ENCODE measurements around the gene WDR55. TPM values are rescaled to one million over a fixed set of nuclear protein-coding genes. Genes with fewer than 3 reads are reported as not detected.
"Not testable (repeated sequence)": the region's sequence is repeated elsewhere in the genome, so short reads cannot be mapped to it uniquely, and the experiment has no call there.

Gene WDR55
- total RNA-seq, 1 donor from 2014 or later, result 31.5 TPM

DNA sequence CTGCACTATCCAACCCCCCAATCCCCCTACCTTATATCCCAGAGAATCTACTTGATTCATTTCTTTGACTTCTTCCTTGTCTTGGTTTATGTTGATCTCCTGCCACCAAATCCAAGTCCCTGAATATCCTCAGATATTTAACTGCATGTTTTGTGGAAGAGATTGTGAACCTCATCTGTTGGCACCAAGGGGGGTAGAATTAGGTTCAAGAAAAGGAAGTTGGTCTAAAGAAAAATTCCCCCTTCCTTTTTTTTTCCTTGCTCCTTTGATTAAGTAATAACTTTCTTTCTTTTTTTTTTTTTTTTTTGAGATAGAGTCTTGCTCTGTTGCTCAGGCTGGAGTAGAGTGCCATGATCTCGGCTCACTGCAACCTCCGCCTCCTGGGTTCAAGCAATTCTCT is 31.2 kb upstream of the WDR55 start:
- Mint-ChIP-seq H3K27ac (ENCODE audit: unreplicated experiment) (no peak overlapping the region), H3K9me3 (ENCODE audit: unreplicated experiment) (peaks cover 3% of the 10 kb centered on the region), H3K36me3 (ENCODE audit: unreplicated experiment) (peaks cover 7% of the 10 kb centered on the region), H3K4me3 (ENCODE audit: unreplicated experiment) (no peak overlapping the region), H3K4me1 (ENCODE audit: low read depth, unreplicated experiment) (no peaks in the 10 kb centered on the region), H3K27me3 (ENCODE audit: unreplicated experiment) (peaks cover 13% of the 10 kb centered on the region)
- DNase-seq, result no peak
- TF ChIP-seq, protein P1, sequence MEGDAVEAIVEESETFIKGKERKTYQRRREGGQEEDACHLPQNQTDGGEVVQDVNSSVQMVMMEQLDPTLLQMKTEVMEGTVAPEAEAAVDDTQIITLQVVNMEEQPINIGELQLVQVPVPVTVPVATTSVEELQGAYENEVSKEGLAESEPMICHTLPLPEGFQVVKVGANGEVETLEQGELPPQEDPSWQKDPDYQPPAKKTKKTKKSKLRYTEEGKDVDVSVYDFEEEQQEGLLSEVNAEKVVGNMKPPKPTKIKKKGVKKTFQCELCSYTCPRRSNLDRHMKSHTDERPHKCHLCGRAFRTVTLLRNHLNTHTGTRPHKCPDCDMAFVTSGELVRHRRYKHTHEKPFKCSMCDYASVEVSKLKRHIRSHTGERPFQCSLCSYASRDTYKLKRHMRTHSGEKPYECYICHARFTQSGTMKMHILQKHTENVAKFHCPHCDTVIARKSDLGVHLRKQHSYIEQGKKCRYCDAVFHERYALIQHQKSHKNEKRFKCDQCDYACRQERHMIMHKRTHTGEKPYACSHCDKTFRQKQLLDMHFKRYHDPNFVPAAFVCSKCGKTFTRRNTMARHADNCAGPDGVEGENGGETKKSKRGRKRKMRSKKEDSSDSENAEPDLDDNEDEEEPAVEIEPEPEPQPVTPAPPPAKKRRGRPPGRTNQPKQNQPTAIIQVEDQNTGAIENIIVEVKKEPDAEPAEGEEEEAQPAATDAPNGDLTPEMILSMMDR (IDR thresholded peaks at IDR 0.05; ENCODE audit: partially characterized antibody, unreplicated experiment), result no peak

DNA sequence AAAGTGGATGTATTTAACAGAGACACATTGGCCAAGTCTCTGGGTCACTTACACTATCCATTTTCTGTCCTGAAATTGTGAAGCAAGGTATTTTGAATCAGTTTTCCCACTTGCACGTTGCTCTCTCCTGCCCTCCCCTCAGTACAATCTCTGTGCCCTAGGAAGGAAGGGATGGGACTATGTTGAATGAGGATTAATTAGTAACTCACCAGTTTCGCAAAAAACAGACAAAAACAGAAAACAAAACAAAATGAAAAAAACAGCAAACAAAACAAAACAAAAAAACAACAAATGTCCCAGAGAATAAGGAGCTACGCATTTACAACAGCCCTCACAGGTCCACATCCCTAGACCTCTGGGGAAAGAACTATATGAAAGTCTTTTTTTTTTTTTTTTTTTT is 30.6 kb upstream of the WDR55 start:
- no peak for DNase-seq
- Mint-ChIP-seq H3K36me3 (ENCODE audit: unreplicated experiment) (peaks cover 7% of the 10 kb centered on the region), H3K27me3 (ENCODE audit: unreplicated experiment) (peaks cover 17% of the 10 kb centered on the region), H3K4me3 (ENCODE audit: unreplicated experiment) (no peak overlapping the region), H3K9me3 (ENCODE audit: unreplicated experiment) (peaks cover 7% of the 10 kb centered on the region), H3K27ac (ENCODE audit: unreplicated experiment) (no peak overlapping the region), H3K4me1 (ENCODE audit: low read depth, unreplicated experiment) (peaks cover 3% of the 10 kb centered on the region)
- TF ChIP-seq, protein P1 (IDR thresholded peaks at IDR 0.05; ENCODE audit: partially characterized antibody, unreplicated experiment), result no peak

DNA sequence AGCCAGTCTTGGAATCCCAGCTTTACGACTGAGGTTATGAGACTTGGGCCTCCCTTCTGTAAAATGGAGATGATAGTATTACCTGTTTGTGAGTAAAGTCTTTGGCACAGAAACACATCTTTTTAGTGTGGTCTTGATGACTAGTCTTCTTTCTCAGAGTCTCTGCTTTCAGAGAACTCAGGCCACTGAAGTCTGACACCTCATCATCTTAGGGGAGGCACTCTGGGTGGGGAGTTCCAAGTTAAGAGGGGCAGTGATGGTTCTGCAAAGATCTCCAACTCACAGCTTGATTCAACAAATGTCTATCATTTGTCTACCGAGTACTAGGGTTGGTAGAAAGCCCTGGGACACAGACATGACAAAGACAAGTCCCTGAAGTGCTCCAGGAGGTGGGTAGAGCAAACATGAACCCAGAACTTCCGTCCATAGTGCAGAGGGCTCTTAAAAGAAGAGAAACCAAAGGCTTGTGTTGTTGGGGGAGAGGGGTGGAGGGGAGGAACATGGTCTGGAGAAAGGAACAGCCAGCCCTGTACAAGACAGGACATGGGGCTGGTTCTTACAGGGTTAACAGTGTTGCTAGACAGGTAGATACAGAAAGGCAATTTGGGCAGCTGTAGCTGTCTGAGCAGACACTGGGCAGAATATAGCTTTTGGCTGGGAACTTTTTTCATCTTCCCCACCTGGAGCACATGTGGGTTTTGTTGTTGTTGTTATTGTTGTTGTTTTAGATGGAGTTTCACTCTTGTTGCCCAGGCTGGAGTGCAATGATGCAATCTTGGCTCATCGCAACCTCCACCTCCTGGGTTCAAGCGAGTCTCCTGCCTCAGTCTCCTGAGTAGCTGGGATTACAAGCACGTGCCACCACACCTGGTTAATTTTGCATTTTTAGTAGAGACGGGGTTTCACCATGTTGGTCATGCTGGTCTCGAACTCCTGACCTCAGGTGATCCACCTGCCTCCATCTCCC is 29.1 kb upstream of the WDR55 start:
- H3K4me1 Mint-ChIP-seq (ENCODE audit: low read depth, unreplicated experiment), result peaks cover 7% of the 10 kb centered on the region
- peaks cover 11% of the 10 kb centered on the region for H3K9me3 Mint-ChIP-seq (ENCODE audit: unreplicated experiment)
- H3K27me3 Mint-ChIP-seq (ENCODE audit: unreplicated experiment), result peaks cover 23% of the 10 kb centered on the region
- H3K4me3 Mint-ChIP-seq (ENCODE audit: unreplicated experiment), result no peak overlapping the region
- no peak for DNase-seq
- TF ChIP-seq, protein P1 (IDR thresholded peaks at IDR 0.05; ENCODE audit: partially characterized antibody, unreplicated experiment), result no peak
- H3K27ac Mint-ChIP-seq (ENCODE audit: unreplicated experiment), result no peak overlapping the region
- peaks cover 7% of the 10 kb centered on the region for H3K36me3 Mint-ChIP-seq (ENCODE audit: unreplicated experiment)

DNA sequence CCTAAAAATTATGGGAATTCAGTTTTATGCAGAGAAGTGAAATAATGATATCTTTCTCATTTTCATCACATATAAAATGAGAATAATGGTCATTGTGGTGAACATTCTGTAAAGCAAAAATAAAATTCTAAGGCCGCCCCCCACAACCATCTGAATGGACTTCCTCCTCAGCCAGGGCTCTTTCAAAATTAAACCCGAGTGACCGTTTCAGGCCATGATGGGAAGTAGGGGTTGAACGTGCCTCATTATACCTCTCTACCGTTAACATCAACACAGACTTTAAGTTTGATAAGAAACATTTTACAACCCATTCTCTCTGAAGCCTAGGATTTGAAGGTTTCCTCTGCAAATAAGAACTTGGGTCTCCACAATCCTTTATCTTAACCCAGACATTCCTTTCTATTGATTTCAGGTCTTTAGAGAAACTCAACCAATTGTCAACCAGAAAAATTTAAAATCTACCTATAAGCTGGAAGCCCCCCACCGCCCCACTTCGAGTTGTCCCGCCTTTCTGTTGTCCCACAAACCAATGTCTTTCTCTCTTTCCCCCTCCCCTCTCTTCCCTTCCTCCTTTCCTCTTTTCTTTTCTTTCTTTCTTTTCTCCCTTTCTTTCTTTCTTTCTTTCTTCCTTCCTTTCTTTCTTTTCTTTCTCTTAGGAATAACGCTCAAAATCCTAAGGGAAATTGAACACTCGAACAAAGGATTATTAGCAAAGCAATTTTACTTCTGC is 27.2 kb upstream of the WDR55 start:
- Mint-ChIP-seq H3K4me3 (ENCODE audit: unreplicated experiment) (no peak overlapping the region), H3K4me1 (ENCODE audit: low read depth, unreplicated experiment) (peaks cover 7% of the 10 kb centered on the region), H3K27ac (ENCODE audit: unreplicated experiment) (no peak overlapping the region)

DNA sequence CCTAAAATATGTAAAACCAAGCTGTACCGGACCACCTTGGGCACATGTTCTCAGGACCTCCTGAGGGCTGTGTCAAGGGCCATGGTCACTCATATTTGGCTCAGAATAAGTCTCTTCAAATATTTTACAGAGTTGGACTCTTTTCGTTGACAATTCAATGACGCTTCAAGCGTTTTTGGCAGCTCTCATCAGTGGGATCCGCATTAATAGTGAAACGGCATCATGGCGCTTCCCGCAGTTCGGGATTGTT is 25.9 kb upstream of the WDR55 start:
- not testable (repeated sequence) for H3K36me3 Mint-ChIP-seq (ENCODE audit: unreplicated experiment); H3K9me3 Mint-ChIP-seq (ENCODE audit: unreplicated experiment); DNase-seq; H3K4me1 Mint-ChIP-seq (ENCODE audit: low read depth, unreplicated experiment)
- peak overlapping the region; percentile 6 for H3K27ac Mint-ChIP-seq (ENCODE audit: unreplicated experiment)
- peak overlapping the region; percentile 78 for H3K4me3 Mint-ChIP-seq (ENCODE audit: unreplicated experiment)
- peaks cover 18% of the 10 kb centered on the region for H3K27me3 Mint-ChIP-seq (ENCODE audit: unreplicated experiment)

More for the DNA sequence above, 27.2 kb upstream of the WDR55 start:
- Mint-ChIP-seq H3K9me3 (ENCODE audit: unreplicated experiment) (peaks cover 9% of the 10 kb centered on the region), H3K27me3 (ENCODE audit: unreplicated experiment) (peaks cover 21% of the 10 kb centered on the region), H3K36me3 (ENCODE audit: unreplicated experiment) (peaks cover 3% of the 10 kb centered on the region)
- TF ChIP-seq, protein P1 (IDR thresholded peaks at IDR 0.05; ENCODE audit: partially characterized antibody, unreplicated experiment), result no peak
- DNase-seq, result no peak
